B cell (primary cell): ENCODE measurements around the gene RNASEH1. TPM values are rescaled to one million over a fixed set of nuclear protein-coding genes. Genes with fewer than 3 reads are reported as not detected.

ENCODE experiments used
- ATAC-seq: fragments of 200-7000 bp; cut with Tn5 transposase; one replicate; pipeline ENCODE4 v1.10.0; 2021; ENCODE audit warnings: low read depth, mild to moderate bottlenecking, moderate number of reproducible peaks, moderate library complexity
- CTCF ChIA-PET: fragments of 350-600 bp; sonication (Branson Sonifier 250); formaldehyde crosslinking; loops from one replicate; lab custom pipeline; 2021; ENCODE audit warnings: antibody characterized with exemption, inconsistent platforms; lab: Charles Lee
- POLR2A ChIA-PET: fragments of 350-600 bp; sonication (Branson Sonifier 250); formaldehyde crosslinking; loops from one replicate; lab custom pipeline; 2021; ENCODE audit warnings: antibody characterized with exemption; lab: Charles Lee
- DNase-seq: peaks from one replicate; pipeline ENCODE4 v3.0.0; 2013
- H2AFZ ChIP-seq: 2 replicates; pipeline ENCODE4 v1.6.1; 2012; ENCODE audit warnings: mild to moderate bottlenecking, low read depth, low read length; ENCODE audit not compliant: insufficient read depth, poor library complexity, severe bottlenecking
- H3K27ac ChIP-seq, 2 donors: 1 replicate in 1 of 2; 2 replicates in 1 of 2; pipeline ENCODE4 v1.5.1; 2012 to 2013; ENCODE audit warnings: low read length in 2 of 2, mild to moderate bottlenecking in 2 of 2, moderate library complexity in 1 of 2
- H3K27me3 ChIP-seq, 4 experiments: fragments of 200-600 bp in 1 of 4; sonication (generic) in 1 of 4; replicated peaks in 1 of 4; 1 replicate in 2 of 4; 2 replicates in 2 of 4; pipeline versions ENCODE4 v1.6.1 to v1.7.0; 2013 to 2016; ENCODE audit warnings: low read length in 3 of 4, mild to moderate bottlenecking in 2 of 4, mixed read lengths in 1 of 4, moderate library complexity in 1 of 4; ENCODE audit not compliant: insufficient read depth in 4 of 4, control insufficient read depth in 3 of 4; ENCODE audit errors: control extremely low read depth in 1 of 4
- H3K36me3 ChIP-seq, 2 experiments: replicated peaks in 1 of 2; 1 replicate in 1 of 2; 2 replicates in 1 of 2; pipeline versions ENCODE4 v1.6.1 to v1.7.1; 2013; ENCODE audit warnings: low read length in 1 of 2; ENCODE audit not compliant: insufficient read depth in 2 of 2, control insufficient read depth in 1 of 2; ENCODE audit errors: control extremely low read depth in 1 of 2, extremely low read depth in 1 of 2
- H3K4me1 ChIP-seq, 2 donors: fragments of 200-600 bp in 1 of 2; sonication (generic) in 1 of 2; 1 replicate in 1 of 2; 2 replicates in 1 of 2; pipeline versions ENCODE4 v1.5.1 to v1.6.1; 2013 to 2017; ENCODE audit warnings: low read length in 2 of 2; ENCODE audit not compliant: control insufficient read depth in 2 of 2, insufficient read depth in 2 of 2
- H3K4me2 ChIP-seq: replicated peaks from 2 replicates; pipeline ENCODE3; 2012; ENCODE audit warnings: mild to moderate bottlenecking, low read depth, low read length; ENCODE audit not compliant: poor library complexity, severe bottlenecking
- H3K4me3 ChIP-seq, 5 experiments: fragments of 200-600 bp in 1 of 5; sonication (generic) in 1 of 5; 1 replicate in 3 of 5; 2 replicates in 2 of 5; pipeline versions ENCODE4 v1.5.1 to v1.7.0; 2011 to 2016; ENCODE audit warnings: low read length in 4 of 5, mild to moderate bottlenecking in 4 of 5, low read depth in 2 of 5, control low read depth in 1 of 5, moderate library complexity in 1 of 5; ENCODE audit not compliant: insufficient read depth in 1 of 5; ENCODE audit errors: control extremely low read depth in 1 of 5, extremely low read depth in 1 of 5
- H3K79me2 ChIP-seq: fragments of 200-600 bp; sonication (generic); one replicate; pipeline ENCODE4 v1.6.0; 2016; ENCODE audit warnings: low read length; ENCODE audit not compliant: control insufficient read depth, insufficient read depth
- H3K9ac ChIP-seq: fragments of 200-600 bp; sonication (generic); 2 replicates; pipeline ENCODE4 v1.6.1; 2017; ENCODE audit warnings: mild to moderate bottlenecking, low read length, moderate library complexity
- H3K9me3 ChIP-seq, 3 donors: one replicate each; pipeline versions ENCODE4 v1.6.1 to v1.7.1; 2013; ENCODE audit warnings: low read length in 2 of 3; ENCODE audit not compliant: control insufficient read depth in 2 of 3, insufficient read depth in 1 of 3; ENCODE audit errors: control extremely low read depth in 1 of 3
- H4K20me1 ChIP-seq: 2 replicates; pipeline ENCODE4 v1.6.0; 2012; ENCODE audit warnings: mild to moderate bottlenecking, low read length; ENCODE audit not compliant: insufficient read depth, control insufficient read depth, poor library complexity, severe bottlenecking
- H3K27ac Mint-ChIP-seq: one replicate; pipeline ENCODE4 v1.8.0; 2021; ENCODE audit warnings: mixed read lengths
- H3K27me3 Mint-ChIP-seq: one replicate; pipeline ENCODE4 v1.8.0; 2021; ENCODE audit warnings: mixed read lengths
- H3K4me1 Mint-ChIP-seq: one replicate; pipeline ENCODE4 v1.8.0; 2021; ENCODE audit warnings: mixed read lengths
- H3K4me3 Mint-ChIP-seq: one replicate; pipeline ENCODE4 v1.8.0; 2021; ENCODE audit warnings: mixed read lengths
- H3K9me3 Mint-ChIP-seq: one replicate; pipeline ENCODE4 v1.8.0; 2022; ENCODE audit warnings: mixed read lengths; ENCODE audit not compliant: insufficient read depth
- CTCF ChIP-seq: fragments of 200-600 bp; IDR thresholded peaks from one replicate; pipeline ENCODE4 v1.8.0; 2022; ENCODE audit warnings: antibody characterized with exemption, mild to moderate bottlenecking
- EZH2 ChIP-seq: IDR thresholded peaks from 2 replicates; pipeline ENCODE4 v1.6.1; 2012; ENCODE audit warnings: borderline replicate concordance, low read depth, mild to moderate bottlenecking, moderate library complexity, low read length; ENCODE audit not compliant: insufficient read depth, poor library complexity, severe bottlenecking
- WGBS: methylation state at CpG from one replicate; pipeline ENCODE4 v1.1.5; 2013; ENCODE audit warnings: missing lambda C conversion rate; ENCODE audit not compliant: insufficient coverage; 5-methylcytosine and 5-hydroxymethylcytosine counted together
- intact Hi-C: fragments of 100-400 bp; cut with micrococcal nuclease; formaldehyde crosslinking; loops from one replicate; pipeline ENCODE4 v1.10.0; 2022
- polyA plus RNA-seq: library from polyadenylated mRNA; depleted of rRNA; stranded (reverse); fragments of >200 nt; gene quantifications from 2 replicates; pipeline ENCODE4 v1.2.3, GENCODE V29; 2012
- total RNA-seq, 2 donors: library from RNA; stranded (reverse); fragments of 120-200 nt in 1 of 2; gene quantifications; 1 replicate in 1 of 2; 2 replicates in 1 of 2; pipeline versions ENCODE4 v1.2.3 to v1.2.4, GENCODE V29; 2013 to 2022

RNASEH1 gene
- total and polyA plus RNA-seq, 2 donors (not counting 1 experiment from before 2014, with no cell fraction given): 7.2 to 25.1 TPM

GRCh38 chr2:3589086-3589485, 31.0 kb upstream of the RNASEH1 start:
- ATAC-seq: no peak
- H2AFZ ChIP-seq: no peak overlapping the region
- no peaks in the 10 kb centered on the region for H3K4me1 Mint-ChIP-seq
- no peaks in the 10 kb centered on the region for H3K79me2 ChIP-seq
- no peak overlapping the region for H3K27ac Mint-ChIP-seq
- H3K4me2 ChIP-seq: no peak overlapping the region
- CTCF ChIA-PET: no interaction called here
- peaks cover 0 to 10% of the 10 kb centered on the region in 2 experiments for H3K36me3 ChIP-seq
- TF ChIP-seq CTCF: no peak
- TF ChIP-seq EZH2: no peak
- no peaks in the 10 kb centered on the region for H3K27me3 Mint-ChIP-seq
- intact Hi-C loops: no loop called here
- no peaks in the 10 kb centered on the region for H3K9me3 Mint-ChIP-seq
- DNase-seq: no peak
- H3K9ac ChIP-seq: no peak overlapping the region
- WGBS: 100% methylated on average over 9 of the region's 11 CpGs
- H3K27ac ChIP-seq: no peak overlapping the region
- no peaks in the 10 kb centered on the region for H3K9me3 ChIP-seq
- H3K4me3 Mint-ChIP-seq: no peak overlapping the region
- no peak overlapping the region for H3K4me3 ChIP-seq
- H3K27me3 ChIP-seq: no peaks in the 10 kb centered on the region
- no peaks in the 10 kb centered on the region for H4K20me1 ChIP-seq
- no peaks in the 10 kb centered on the region for H3K4me1 ChIP-seq
- POLR2A ChIA-PET: no interaction called here

- no peaks in the 10 kb centered on the region for H4K20me1 ChIP-seq
- no peak overlapping the region for H3K4me3 Mint-ChIP-seq
- no peaks in the 10 kb centered on the region for H3K4me1 ChIP-seq
- H3K9me3 ChIP-seq: no peaks in the 10 kb centered on the region
- intact Hi-C loops: no loop called here
- H3K79me2 ChIP-seq: no peaks in the 10 kb centered on the region
- no peak overlapping the region for H2AFZ ChIP-seq
- H3K27me3 Mint-ChIP-seq: no peaks in the 10 kb centered on the region
- 92% methylated on average over 2 of the region's 7 CpGs for WGBS
- TF ChIP-seq CTCF (no peak), EZH2 (no peak)
- no peak overlapping the region for H3K27ac Mint-ChIP-seq
- peaks cover 4 to 14% of the 10 kb centered on the region in 2 experiments for H3K36me3 ChIP-seq
- ChIA-PET POLR2A (no interaction called here), CTCF (no interaction called here)
- H3K27me3 ChIP-seq: no peaks in the 10 kb centered on the region
- ATAC-seq (no peak), DNase-seq (no peak)
- H3K9me3 Mint-ChIP-seq: no peaks in the 10 kb centered on the region
- H3K4me2 ChIP-seq: no peak overlapping the region
- H3K9ac ChIP-seq: no peak overlapping the region
- no peak overlapping the region for H3K4me3 ChIP-seq
- H3K27ac ChIP-seq: no peak overlapping the region
- H3K4me1 Mint-ChIP-seq: no peaks in the 10 kb centered on the region
Observed at GRCh38 chr2:3588084-3588483, 30.0 kb upstream of the RNASEH1 start.
